ENCODE measurements around the gene CDH22.

GRCh38 chr20:46164254-46164653 lies 144.0 kb downstream of the CDH22 start:
- TF ChIP-seq CTCF (IDR thresholded peaks at IDR 0.05) (no peak), POLR2A (IDR thresholded peaks at IDR 0.05) (no peak), POLR2AphosphoS5 (IDR thresholded peaks at IDR 0.05) (no peak)
